HepG2 (cell line): ENCODE results near the gene TNP2. TPM values are rescaled to one million over a fixed set of nuclear protein-coding genes. Genes with fewer than 3 reads are reported as not detected.

Source experiments
- ASH2L ChIP-seq: fragments of 300-600, 200-600 bp; sonication (generic); IDR thresholded peaks from 2 replicates; pipeline ENCODE4 v1.7.0; 2017; ENCODE audit warnings: low read depth, mild to moderate bottlenecking, moderate library complexity, mixed read lengths, low read length; ENCODE audit not compliant: insufficient read length
- ATF7-NPFF ChIP-seq: sonication (generic); formaldehyde crosslinking; IDR thresholded peaks from 2 replicates; pipeline ENCODE4 v1.8.1; 2023; ENCODE audit warnings: mild to moderate bottlenecking, low read depth, missing genetic modification reagents, moderate library complexity
- KDM2A ChIP-seq: sonication (generic); formaldehyde crosslinking; IDR thresholded peaks from 2 replicates; pipeline ENCODE4 v1.4.0; 2020; ENCODE audit warnings: low read depth, missing genetic modification reagents, borderline replicate concordance
- MAFF ChIP-seq: IDR thresholded peaks from 2 replicates; pipeline ENCODE4 v1.6.1; 2011; ENCODE audit warnings: low read depth, low read length, improper control_type of control experiment
- MEIS1 ChIP-seq: sonication (generic); formaldehyde crosslinking; IDR thresholded peaks from 2 replicates; pipeline ENCODE4 v1.9.0; 2021; ENCODE audit warnings: mild to moderate bottlenecking, missing genetic modification reagents, moderate library complexity, borderline replicate concordance
- NR2C2 ChIP-seq: sonication (generic); formaldehyde crosslinking; IDR thresholded peaks from 2 replicates; pipeline ENCODE4 v1.4.0; 2020; ENCODE audit warnings: missing genetic modification reagents, mild to moderate bottlenecking, moderate library complexity, borderline replicate concordance
- REPIN1 ChIP-seq: sonication (generic); formaldehyde crosslinking; IDR thresholded peaks from 2 replicates; pipeline ENCODE4 v1.8.0; 2022; ENCODE audit warnings: missing genetic modification reagents, low read depth, mild to moderate bottlenecking, borderline replicate concordance
- RNF2 ChIP-seq: fragments of 450-650 bp; conservative IDR thresholded peaks from 2 replicates; pipeline ENCODE4 v1.6.1; 2016; ENCODE audit warnings: low read depth
- SMAD1 ChIP-seq: sonication (generic); formaldehyde crosslinking; IDR thresholded peaks from 2 replicates; pipeline ENCODE4 v1.4.0; 2020; ENCODE audit warnings: missing genetic modification reagents, low read depth, mild to moderate bottlenecking, borderline replicate concordance
- YEATS4 ChIP-seq: sonication (generic); formaldehyde crosslinking; IDR thresholded peaks from 2 replicates; pipeline ENCODE4 v1.4.0; 2020; ENCODE audit warnings: missing genetic modification reagents, borderline replicate concordance
- ZBTB3 ChIP-seq: sonication (generic); formaldehyde crosslinking; IDR thresholded peaks from 2 replicates; pipeline ENCODE4 v1.4.0; 2020; ENCODE audit warnings: low read depth, mild to moderate bottlenecking, moderate library complexity, missing genetic modification reagents, borderline replicate concordance
- ZEB1 ChIP-seq: IDR thresholded peaks from 2 replicates; pipeline ENCODE4 v1.6.1; 2012; ENCODE audit warnings: mild to moderate bottlenecking, low read depth, inconsistent platforms; ENCODE audit not compliant: insufficient replicate concordance
- ZNF124 ChIP-seq: sonication (generic); formaldehyde crosslinking; IDR thresholded peaks from 2 replicates; pipeline ENCODE4 v1.4.0; 2020; ENCODE audit warnings: missing genetic modification reagents
- ZNF34 ChIP-seq: sonication (generic); formaldehyde crosslinking; IDR thresholded peaks from 2 replicates; pipeline ENCODE4 v1.4.0; 2020; ENCODE audit warnings: mild to moderate bottlenecking, missing genetic modification reagents, borderline replicate concordance
- ZZZ3 ChIP-seq: sonication (generic); formaldehyde crosslinking; IDR thresholded peaks from 2 replicates; pipeline ENCODE4 v1.4.0; 2020; ENCODE audit warnings: missing genetic modification reagents, mild to moderate bottlenecking, borderline replicate concordance
- polyA plus RNA-seq, 8 experiments: library from polyadenylated mRNA; depleted of rRNA in 3 of 8; stranded (reverse) in 7 of 8; unstranded in 1 of 8; fragments of >200 nt; fragmentation: Illumina TruSeq in 4 of 8; extraction: Trizol in 4 of 8; gene quantifications; 2 replicates each; pipeline versions ENCODE4 v1.2.1 to v1.2.3, GENCODE V29; 2011 to 2016; ENCODE audit warnings: low read depth in 4 of 8, missing spikeins in 1 of 8, mixed read lengths in 1 of 8; ENCODE audit not compliant: insufficient read depth in 1 of 8
- total RNA-seq, 5 experiments: library from RNA; depleted of rRNA; stranded (reverse); fragments of >200 nt; fragmentation: Illumina TruSeq; extraction: Trizol; gene quantifications; 2 replicates each; pipeline ENCODE4 v1.2.3, GENCODE V29; 2016; ENCODE audit warnings: low read depth in 1 of 5
- TF ChIP-seq, protein P1 (sequence below): sonication (generic); formaldehyde crosslinking; IDR thresholded peaks from 2 replicates; pipeline ENCODE4 v1.4.0; 2020; ENCODE audit warnings: missing genetic modification reagents, mild to moderate bottlenecking, borderline replicate concordance
- TF ChIP-seq, protein P2 (sequence below): sonication (generic); formaldehyde crosslinking; IDR thresholded peaks from 2 replicates; pipeline ENCODE4 v1.4.0; 2020; ENCODE audit warnings: missing genetic modification reagents
- TF ChIP-seq, protein P3 (sequence below): sonication (generic); formaldehyde crosslinking; IDR thresholded peaks from 2 replicates; pipeline ENCODE4 v1.5.1; 2020; ENCODE audit warnings: missing genetic modification reagents, mild to moderate bottlenecking, borderline replicate concordance
- TF ChIP-seq, protein P4 (sequence below): sonication (generic); formaldehyde crosslinking; IDR thresholded peaks from 2 replicates; pipeline ENCODE4 v1.5.0; 2020; ENCODE audit warnings: mild to moderate bottlenecking, missing genetic modification reagents, borderline replicate concordance

Gene TNP2
- total and polyA plus RNA-seq, 2 of the 13 experiments (the other 11 are each of a cell fraction or from before 2014, with no cell fraction given), result not detected

DNA sequence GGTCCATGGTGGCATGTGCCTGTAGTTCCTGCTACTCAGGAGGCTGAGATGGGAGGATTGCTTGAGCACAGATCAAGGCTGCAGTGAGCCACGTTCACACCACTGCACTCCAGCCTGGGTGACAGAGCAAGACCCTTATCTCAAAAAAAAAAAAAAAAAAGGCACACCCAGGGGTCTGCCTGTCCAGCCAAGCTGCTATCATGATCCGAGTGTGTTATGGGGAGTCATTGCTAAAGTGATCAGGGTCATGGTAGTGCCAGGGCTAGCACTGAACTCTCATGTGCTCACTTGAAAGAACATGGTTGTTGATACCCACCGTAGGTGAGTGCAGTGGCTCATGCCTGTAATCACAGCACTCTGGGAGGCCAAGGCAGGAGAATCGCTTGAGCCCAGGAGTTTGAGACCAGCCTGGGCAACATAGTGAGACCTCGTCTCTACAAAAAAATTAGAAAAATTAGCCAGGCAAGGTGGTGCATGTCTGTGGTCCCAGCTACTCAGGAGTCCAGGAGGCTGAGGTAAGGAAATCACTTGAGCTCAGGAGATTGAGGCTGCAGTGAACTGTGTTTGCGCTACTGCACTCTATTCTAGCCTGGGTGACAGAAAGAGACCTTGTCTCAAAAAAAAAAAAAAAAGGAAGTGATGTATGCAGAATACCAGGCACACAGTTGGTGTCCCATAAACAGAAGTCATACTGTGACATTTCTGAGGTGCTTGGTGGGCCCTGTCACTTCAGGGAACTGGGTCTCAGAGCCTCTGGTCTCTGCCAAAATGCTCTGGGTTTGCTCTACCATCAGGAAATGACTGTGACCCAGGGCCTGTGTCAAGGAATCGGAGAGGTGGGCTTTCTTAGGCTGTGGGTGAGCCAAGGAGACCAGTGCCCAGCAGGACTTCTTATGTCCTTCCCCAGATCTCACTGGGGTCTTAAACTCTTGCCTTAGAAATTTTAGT is 9.8 kb upstream of the TNP2 start (continued):
- 0 out of 2 replicates have a peak, but pooled peaks have one; percentile 58 for TF ChIP-seq ZBTB3 (CRISPR knock-in tag)
- peak; percentile 47; the same call in 1 of the 2 replicates for TF ChIP-seq REPIN1 (CRISPR knock-in tag)
- peak; percentile 98 for TF ChIP-seq ASH2L
- TF ChIP-seq, protein P1, sequence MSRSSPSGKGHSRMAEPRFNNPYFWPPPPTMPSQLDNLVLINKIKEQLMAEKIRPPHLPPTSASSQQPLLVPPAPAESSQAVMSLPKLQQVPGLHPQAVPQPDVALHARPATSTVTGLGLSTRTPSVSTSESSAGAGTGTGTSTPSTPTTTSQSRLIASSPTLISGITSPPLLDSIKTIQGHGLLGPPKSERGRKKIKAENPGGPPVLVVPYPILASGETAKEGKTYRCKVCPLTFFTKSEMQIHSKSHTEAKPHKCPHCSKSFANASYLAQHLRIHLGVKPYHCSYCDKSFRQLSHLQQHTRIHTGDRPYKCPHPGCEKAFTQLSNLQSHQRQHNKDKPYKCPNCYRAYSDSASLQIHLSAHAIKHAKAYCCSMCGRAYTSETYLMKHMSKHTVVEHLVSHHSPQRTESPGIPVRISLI (CRISPR knock-in tag), result peak; percentile 94
- peak; percentile 20; the same call in 1 of the 2 replicates for TF ChIP-seq MEIS1 (CRISPR knock-in tag)
- no peak for TF ChIP-seq SMAD1 (CRISPR knock-in tag)
- TF ChIP-seq, protein P2, sequence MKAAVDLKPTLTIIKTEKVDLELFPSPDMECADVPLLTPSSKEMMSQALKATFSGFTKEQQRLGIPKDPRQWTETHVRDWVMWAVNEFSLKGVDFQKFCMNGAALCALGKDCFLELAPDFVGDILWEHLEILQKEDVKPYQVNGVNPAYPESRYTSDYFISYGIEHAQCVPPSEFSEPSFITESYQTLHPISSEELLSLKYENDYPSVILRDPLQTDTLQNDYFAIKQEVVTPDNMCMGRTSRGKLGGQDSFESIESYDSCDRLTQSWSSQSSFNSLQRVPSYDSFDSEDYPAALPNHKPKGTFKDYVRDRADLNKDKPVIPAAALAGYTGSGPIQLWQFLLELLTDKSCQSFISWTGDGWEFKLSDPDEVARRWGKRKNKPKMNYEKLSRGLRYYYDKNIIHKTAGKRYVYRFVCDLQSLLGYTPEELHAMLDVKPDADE (CRISPR knock-in tag), result no peak; the same call in 1 of the 2 replicates
- TF ChIP-seq, protein P3, sequence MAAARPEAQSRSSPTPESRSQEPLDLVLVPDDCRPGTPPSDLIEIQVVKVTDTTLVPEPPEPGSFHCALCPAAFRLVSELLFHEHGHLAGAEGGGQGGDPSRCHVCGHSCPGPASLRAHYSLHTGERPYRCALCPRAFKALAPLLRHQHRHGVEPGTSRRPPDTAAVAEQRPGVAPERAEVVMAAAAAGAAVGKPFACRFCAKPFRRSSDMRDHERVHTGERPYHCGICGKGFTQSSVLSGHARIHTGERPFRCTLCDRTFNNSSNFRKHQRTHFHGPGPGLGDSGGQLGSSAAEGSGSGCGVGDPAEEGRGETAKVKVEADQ (CRISPR knock-in tag), result peak; percentile 22; the same call in 1 of the 2 replicates
- peak; percentile 6; the same call in 1 of the 2 replicates for TF ChIP-seq ZNF124 (CRISPR knock-in tag)
- TF ChIP-seq YEATS4 (CRISPR knock-in tag), result no peak
- peak; percentile 41; the same call in 1 of the 2 replicates for TF ChIP-seq KDM2A (CRISPR knock-in tag)
- no peak for TF ChIP-seq NR2C2 (CRISPR knock-in tag)
- no peak for TF ChIP-seq ZNF34
- no peak for TF ChIP-seq RNF2
- TF ChIP-seq ZZZ3 (CRISPR knock-in tag), result 0 out of 2 replicates have a peak, but pooled peaks have one; percentile 43
- TF ChIP-seq, protein P4, sequence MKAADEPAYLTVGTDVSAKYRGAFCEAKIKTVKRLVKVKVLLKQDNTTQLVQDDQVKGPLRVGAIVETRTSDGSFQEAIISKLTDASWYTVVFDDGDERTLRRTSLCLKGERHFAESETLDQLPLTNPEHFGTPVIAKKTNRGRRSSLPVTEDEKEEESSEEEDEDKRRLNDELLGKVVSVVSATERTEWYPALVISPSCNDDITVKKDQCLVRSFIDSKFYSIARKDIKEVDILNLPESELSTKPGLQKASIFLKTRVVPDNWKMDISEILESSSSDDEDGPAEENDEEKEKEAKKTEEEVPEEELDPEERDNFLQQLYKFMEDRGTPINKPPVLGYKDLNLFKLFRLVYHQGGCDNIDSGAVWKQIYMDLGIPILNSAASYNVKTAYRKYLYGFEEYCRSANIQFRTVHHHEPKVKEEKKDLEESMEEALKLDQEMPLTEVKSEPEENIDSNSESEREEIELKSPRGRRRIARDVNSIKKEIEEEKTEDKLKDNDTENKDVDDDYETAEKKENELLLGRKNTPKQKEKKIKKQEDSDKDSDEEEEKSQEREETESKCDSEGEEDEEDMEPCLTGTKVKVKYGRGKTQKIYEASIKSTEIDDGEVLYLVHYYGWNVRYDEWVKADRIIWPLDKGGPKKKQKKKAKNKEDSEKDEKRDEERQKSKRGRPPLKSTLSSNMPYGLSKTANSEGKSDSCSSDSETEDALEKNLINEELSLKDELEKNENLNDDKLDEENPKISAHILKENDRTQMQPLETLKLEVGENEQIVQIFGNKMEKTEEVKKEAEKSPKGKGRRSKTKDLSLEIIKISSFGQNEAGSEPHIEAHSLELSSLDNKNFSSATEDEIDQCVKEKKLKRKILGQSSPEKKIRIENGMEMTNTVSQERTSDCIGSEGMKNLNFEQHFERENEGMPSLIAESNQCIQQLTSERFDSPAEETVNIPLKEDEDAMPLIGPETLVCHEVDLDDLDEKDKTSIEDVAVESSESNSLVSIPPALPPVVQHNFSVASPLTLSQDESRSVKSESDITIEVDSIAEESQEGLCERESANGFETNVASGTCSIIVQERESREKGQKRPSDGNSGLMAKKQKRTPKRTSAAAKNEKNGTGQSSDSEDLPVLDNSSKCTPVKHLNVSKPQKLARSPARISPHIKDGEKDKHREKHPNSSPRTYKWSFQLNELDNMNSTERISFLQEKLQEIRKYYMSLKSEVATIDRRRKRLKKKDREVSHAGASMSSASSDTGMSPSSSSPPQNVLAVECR (CRISPR knock-in tag), result 0 out of 2 replicates have a peak, but pooled peaks have one; percentile 51
- no peak for TF ChIP-seq ZEB1
- peak; percentile 60; the same call in 1 of the 2 replicates for TF ChIP-seq ATF7-NPFF (CRISPR knock-in tag)
- TF ChIP-seq MAFF, result no peak
